Spleen (tissue), 7 donors: ENCODE results near the gene UBQLN1.

Experiments
- POLR2A ChIP-seq, 3 donors: fragments of 450-650 bp; IDR thresholded peaks; one replicate each; pipeline ENCODE4 v1.5.1; 2017; ENCODE audit warnings: antibody characterized with exemption in 3 of 3, mild to moderate bottlenecking in 1 of 3
- POLR2AphosphoS5 ChIP-seq, 3 donors: sonication (generic); formaldehyde crosslinking; IDR thresholded peaks; one replicate each; pipeline ENCODE4 v1.5.1; 2017; ENCODE audit warnings: antibody characterized with exemption in 3 of 3
- TF ChIP-seq, protein P1 (sequence below), 11 experiments: fragments of 200-600 bp in 7 of 11; fragments of 450-650 bp in 4 of 11; sonication (generic) in 4 of 11; IDR thresholded peaks in 8 of 11; conservative IDR thresholded peaks in 3 of 11; 1 replicate in 7 of 11; 2 replicates in 4 of 11; pipeline versions ENCODE4 v1.4.0 to v1.8.0; 2016 to 2021; ENCODE audit warnings: antibody characterized with exemption in 11 of 11, inconsistent platforms in 4 of 11, mild to moderate bottlenecking in 1 of 11
- donor health status: DM: no; HTN: no; CAD: no; lungs with moderate emphysema.
- donor health status: DM: no; HTN: no; CAD: no.
- donor health status: DM: no; HTN: no; CAD: no.

DNA sequence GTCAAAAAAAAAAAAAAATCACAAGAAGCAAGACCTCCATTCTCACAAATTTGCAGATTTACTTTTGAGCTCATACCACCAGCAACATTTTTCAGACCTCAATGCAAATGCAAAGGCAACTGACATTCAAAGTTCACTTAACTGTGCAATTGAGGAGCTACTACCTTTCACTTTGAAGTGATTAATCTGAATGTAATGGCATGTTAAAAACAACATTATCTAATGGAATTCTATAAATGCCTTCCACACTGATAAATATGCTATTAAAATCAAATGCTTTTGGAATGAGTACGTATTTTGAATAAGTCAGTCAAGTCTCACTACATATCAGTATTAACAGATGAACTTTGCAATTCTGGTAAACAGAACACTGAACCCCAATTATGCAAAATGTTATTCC is 32.3 kb downstream of the UBQLN1 start:
- TF ChIP-seq POLR2AphosphoS5 (IDR thresholded peaks at IDR 0.05) (no peak), POLR2A (IDR thresholded peaks at IDR 0.05) (no peak)
- TF ChIP-seq, protein P1, sequence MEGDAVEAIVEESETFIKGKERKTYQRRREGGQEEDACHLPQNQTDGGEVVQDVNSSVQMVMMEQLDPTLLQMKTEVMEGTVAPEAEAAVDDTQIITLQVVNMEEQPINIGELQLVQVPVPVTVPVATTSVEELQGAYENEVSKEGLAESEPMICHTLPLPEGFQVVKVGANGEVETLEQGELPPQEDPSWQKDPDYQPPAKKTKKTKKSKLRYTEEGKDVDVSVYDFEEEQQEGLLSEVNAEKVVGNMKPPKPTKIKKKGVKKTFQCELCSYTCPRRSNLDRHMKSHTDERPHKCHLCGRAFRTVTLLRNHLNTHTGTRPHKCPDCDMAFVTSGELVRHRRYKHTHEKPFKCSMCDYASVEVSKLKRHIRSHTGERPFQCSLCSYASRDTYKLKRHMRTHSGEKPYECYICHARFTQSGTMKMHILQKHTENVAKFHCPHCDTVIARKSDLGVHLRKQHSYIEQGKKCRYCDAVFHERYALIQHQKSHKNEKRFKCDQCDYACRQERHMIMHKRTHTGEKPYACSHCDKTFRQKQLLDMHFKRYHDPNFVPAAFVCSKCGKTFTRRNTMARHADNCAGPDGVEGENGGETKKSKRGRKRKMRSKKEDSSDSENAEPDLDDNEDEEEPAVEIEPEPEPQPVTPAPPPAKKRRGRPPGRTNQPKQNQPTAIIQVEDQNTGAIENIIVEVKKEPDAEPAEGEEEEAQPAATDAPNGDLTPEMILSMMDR (IDR thresholded peaks at IDR 0.05 in 8 of 11, conservative IDR thresholded peaks at IDR 0.05 in 3 of 11), result no peak
